Testis (tissue), 3 donors: ENCODE data around the gene SIVA1. TPM values are rescaled to one million over a fixed set of nuclear protein-coding genes. Genes with fewer than 3 reads are reported as not detected.

Experiments used
- DNase-seq: peaks from one replicate; pipeline ENCODE4 v3.0.0-alpha.2; 2019
- H3K27ac ChIP-seq, 2 donors: fragments of 200-600 bp; sonication (generic); one replicate each; pipeline ENCODE4 v1.5.1; 2019
- H3K27me3 ChIP-seq: fragments of 200-600 bp; sonication (generic); one replicate; pipeline ENCODE4 v1.5.1; 2019
- H3K36me3 ChIP-seq: fragments of 200-600 bp; sonication (generic); one replicate; pipeline ENCODE4 v1.5.1; 2017; ENCODE audit warnings: low read depth; ENCODE audit errors: missing control alignments
- H3K4me1 ChIP-seq: fragments of 200-600 bp; sonication (generic); one replicate; pipeline ENCODE4 v1.5.1; 2019
- H3K4me3 ChIP-seq, 2 donors: fragments of 200-600 bp; sonication (generic); one replicate each; pipeline ENCODE4 v1.5.1; 2017 to 2019
- H3K9me3 ChIP-seq: fragments of 200-600 bp; sonication (generic); one replicate; pipeline ENCODE4 v1.5.1; 2017
- POLR2A ChIP-seq: fragments of 450-650 bp; IDR thresholded peaks from one replicate; pipeline ENCODE4 v1.6.1; 2017; ENCODE audit warnings: antibody characterized with exemption, mild to moderate bottlenecking, moderate library complexity
- WGBS, 2 donors: methylation state at CpG; one replicate each; pipeline ENCODE4 v1.1.5; 2018; 5-methylcytosine and 5-hydroxymethylcytosine counted together
- intact Hi-C: fragments of 100-400 bp; cut with DNase I; formaldehyde crosslinking; loops from one replicate; pipeline ENCODE4 v1.15.1; 2023; ENCODE audit warnings: low total_unique reads
- polyA plus RNA-seq: library from polyadenylated mRNA; stranded (reverse); fragments of 350-450 nt; fragmentation: Illumina TruSeq; extraction: RNeasy Lipid Tissue Mini Kit (QIAGEN cat#74804); gene quantifications from one replicate; pipeline ENCODE4 v1.2.3, GENCODE V29; 2014; ENCODE audit warnings: low read depth, low replicate concordance; ENCODE audit not compliant: insufficient read depth
- total RNA-seq, 2 donors: library from RNA; depleted of rRNA; stranded (reverse); fragments of >200 nt; gene quantifications; one replicate each; pipeline ENCODE4 v1.2.3, GENCODE V29; 2016
- TF ChIP-seq, protein P1 (sequence below), 3 experiments: fragments of 450-650 bp in 2 of 3; fragments of 200-600 bp in 1 of 3; sonication (generic) in 1 of 3; IDR thresholded peaks; one replicate each; pipeline ENCODE4 v1.5.1; 2016 to 2019; ENCODE audit warnings: antibody characterized with exemption in 3 of 3, mild to moderate bottlenecking in 2 of 3, moderate library complexity in 1 of 3

Gene SIVA1
- total and polyA plus RNA-seq, 3 donors from 2014 or later, result 99.5 to 247 (median 236) TPM

DNA sequence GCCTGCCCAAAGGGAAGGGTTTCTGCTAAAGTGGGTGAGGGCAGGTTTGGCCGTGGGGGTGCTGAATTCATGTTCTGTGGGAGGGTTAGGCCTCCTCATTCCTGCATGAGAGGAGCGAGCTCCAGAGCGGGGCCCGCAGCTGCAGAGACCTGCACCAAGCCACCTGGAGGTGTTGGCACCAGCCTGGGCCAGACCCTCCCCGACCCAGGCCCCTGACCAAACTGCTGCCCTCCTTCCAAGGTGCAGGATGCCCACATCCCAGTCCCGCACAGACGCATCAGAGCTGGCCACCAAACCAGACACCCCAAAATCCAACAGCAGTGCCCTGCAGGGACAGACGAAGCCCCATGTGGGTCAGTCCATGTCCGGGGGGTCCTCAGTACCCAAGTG is 18.4 kb upstream of the SIVA1 start:
- no peaks in the 10 kb centered on the region for H3K36me3 ChIP-seq
- no peak for TF ChIP-seq POLR2A
- TF ChIP-seq, protein P1, sequence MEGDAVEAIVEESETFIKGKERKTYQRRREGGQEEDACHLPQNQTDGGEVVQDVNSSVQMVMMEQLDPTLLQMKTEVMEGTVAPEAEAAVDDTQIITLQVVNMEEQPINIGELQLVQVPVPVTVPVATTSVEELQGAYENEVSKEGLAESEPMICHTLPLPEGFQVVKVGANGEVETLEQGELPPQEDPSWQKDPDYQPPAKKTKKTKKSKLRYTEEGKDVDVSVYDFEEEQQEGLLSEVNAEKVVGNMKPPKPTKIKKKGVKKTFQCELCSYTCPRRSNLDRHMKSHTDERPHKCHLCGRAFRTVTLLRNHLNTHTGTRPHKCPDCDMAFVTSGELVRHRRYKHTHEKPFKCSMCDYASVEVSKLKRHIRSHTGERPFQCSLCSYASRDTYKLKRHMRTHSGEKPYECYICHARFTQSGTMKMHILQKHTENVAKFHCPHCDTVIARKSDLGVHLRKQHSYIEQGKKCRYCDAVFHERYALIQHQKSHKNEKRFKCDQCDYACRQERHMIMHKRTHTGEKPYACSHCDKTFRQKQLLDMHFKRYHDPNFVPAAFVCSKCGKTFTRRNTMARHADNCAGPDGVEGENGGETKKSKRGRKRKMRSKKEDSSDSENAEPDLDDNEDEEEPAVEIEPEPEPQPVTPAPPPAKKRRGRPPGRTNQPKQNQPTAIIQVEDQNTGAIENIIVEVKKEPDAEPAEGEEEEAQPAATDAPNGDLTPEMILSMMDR (IDR thresholded peaks at IDR 0.05), result no peak
- no peak overlapping the region for H3K4me3 ChIP-seq
- 99 to 100% methylated on average over 1 to 7 of the region's 9 CpGs for WGBS, 2 donors
- no peaks in the 10 kb centered on the region for H3K9me3 ChIP-seq
- DNase-seq, result no peak
- intact Hi-C loops, result no loop called here
- H3K27ac ChIP-seq, result no peak overlapping the region
- H3K27me3 ChIP-seq, result no peaks in the 10 kb centered on the region
- H3K4me1 ChIP-seq, result peaks cover 19% of the 10 kb centered on the region

DNA sequence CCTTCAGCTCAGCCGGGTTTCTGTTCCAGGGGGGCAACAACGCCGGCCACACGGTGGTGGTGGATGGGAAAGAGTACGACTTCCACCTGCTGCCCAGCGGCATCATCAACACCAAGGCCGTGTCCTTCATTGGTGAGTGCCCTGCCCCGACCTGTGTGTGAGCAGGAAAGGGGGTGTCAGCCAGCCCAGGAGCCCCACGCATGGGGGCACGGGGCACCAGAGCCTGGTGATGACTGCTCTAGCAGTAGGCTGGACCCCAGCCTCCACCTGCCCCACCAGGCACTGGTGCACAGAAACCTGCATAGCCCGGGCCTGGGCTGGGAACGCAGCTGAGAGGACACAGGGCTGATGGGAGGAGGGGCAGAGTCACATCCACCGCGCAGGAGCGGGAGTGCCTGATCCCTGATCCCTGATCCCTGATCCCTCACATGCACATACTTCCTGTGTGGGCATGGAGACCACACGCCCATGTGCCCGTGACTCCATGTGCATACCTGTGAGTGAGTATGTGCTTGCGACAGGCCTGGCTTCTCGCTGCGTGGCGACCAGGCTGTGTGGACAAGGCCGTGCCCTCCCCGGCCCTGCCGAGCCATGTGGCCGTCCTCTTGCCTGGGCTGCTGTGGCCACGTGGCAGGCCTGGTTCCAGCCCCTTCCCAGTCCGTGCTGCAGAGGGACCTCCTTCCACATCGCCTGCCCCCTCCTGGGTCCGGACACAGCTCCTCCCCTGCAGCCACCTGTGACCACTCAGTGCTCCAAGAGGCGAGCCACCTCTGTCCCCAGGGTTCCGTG is 17.8 kb upstream of the SIVA1 start:
- Histone ChIP-seq H3K27me3 (no peaks in the 10 kb centered on the region), H3K27ac (peak overlapping the region; percentile 40 to 48), H3K4me3 (no peak overlapping the region), H3K4me1 (peaks cover 19% of the 10 kb centered on the region), H3K36me3 (no peaks in the 10 kb centered on the region), H3K9me3 (no peaks in the 10 kb centered on the region)
- DNase-seq, result no peak
- WGBS, 2 donors, result 72 to 91% methylated on average over 14 to 29 of the region's 31 CpGs
- no peak for TF ChIP-seq POLR2A
- TF ChIP-seq, protein P1 (IDR thresholded peaks at IDR 0.05), result no peak
- intact Hi-C loops, result no loop called here

DNA sequence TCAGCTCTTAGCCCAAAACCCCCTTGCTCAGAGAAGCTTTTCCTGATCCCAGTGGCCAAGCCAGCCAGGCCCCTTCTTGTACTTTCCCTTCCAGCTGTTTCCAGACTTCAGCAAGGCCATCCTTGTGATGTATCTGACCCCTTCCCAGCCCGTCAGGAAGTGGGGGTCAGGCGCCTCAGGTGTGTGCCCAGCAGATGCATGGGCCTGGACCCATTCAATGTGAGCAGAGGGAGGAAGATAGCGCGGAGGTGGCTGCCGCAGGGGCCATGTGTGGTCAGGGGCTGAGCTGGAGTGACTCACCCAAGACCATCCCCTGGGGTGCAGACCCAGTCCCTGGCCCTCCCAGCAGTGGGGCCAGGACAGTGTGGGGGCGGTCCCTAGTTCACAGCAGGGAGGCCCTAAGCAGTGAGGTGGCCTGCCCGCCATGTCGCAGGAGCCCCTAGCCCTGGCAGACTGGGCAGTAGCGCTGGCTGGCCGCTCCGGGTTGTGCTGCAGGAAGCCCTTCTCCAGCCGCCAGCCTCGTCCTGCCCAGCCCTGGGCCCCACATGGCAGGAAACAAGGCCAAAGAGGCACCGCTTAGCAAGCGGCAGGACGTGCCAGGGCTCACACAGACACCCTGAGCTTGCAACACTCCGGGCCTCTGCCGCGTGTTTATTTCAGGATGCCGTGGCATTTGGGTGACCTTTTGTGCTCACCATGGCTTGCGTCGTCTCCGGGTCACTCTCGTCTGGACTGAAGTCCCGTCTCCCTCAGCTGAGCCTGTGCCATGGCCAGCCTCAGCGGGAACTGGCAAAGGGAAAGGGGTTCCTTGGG is 16.9 kb upstream of the SIVA1 start:
- TF ChIP-seq POLR2A, result no peak
- TF ChIP-seq, protein P1 (IDR thresholded peaks at IDR 0.05), result no peak
- Histone ChIP-seq H3K9me3 (no peaks in the 10 kb centered on the region), H3K27ac (peak overlapping the region; percentile 40 to 48), H3K36me3 (no peaks in the 10 kb centered on the region), H3K27me3 (no peaks in the 10 kb centered on the region), H3K4me1 (peaks cover 19% of the 10 kb centered on the region), H3K4me3 (no peak overlapping the region)
- DNase-seq, result peak; percentile 81
- 39 to 48% methylated on average over 7 to 26 of the region's 26 CpGs for WGBS, 2 donors
- intact Hi-C loops, result no loop called here

DNA sequence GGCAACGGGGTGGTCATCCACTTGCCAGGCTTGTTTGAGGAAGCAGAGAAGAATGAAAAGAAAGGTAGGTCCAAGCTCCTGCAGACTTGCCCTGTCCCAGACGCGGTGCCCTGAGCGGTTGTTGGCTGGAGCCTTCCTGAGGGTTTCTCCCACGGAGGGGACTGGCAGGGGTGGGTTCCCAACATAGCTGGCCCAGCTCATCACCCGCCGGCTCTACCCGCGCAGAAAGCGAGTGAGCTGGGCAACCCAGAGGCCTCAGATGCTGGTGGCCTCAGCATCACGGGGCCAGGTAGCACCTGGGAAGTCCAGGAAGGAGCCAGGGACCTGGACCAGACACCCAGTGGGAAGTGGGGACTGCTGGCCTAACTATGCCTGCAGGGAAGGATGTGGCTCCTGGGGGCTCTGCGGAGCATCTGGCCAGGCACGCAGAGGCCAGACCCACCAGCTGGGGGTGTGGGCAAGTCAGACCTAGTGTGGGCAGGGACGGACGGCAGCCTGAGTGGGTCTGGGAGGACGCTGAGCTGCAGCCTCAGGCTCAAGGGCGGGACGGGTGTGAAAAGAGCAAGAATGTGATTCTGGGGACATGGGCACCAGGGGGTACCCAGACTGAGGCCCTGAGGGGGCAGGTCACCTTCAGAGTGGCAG is 14.4 kb upstream of the SIVA1 start:
- Histone ChIP-seq H3K36me3 (no peaks in the 10 kb centered on the region), H3K4me1 (peaks cover 19% of the 10 kb centered on the region), H3K27ac (no peak overlapping the region), H3K9me3 (no peaks in the 10 kb centered on the region), H3K27me3 (no peaks in the 10 kb centered on the region), H3K4me3 (no peak overlapping the region)
- intact Hi-C loops, result no loop called here
- no peak for DNase-seq
- WGBS, 2 donors, result 93 to 94% methylated on average over 17 to 18 of the region's 18 CpGs
- TF ChIP-seq, protein P1 (IDR thresholded peaks at IDR 0.05), result no peak
- TF ChIP-seq POLR2A, result no peak
